Measurements from ENCODE around the gene GPRC5D. TPM values are rescaled to one million over a fixed set of nuclear protein-coding genes. Genes with fewer than 3 reads are reported as not detected.

The GPRC5D gene
- total RNA-seq, 1 experiment from 2014 or later: not detected

DNA sequence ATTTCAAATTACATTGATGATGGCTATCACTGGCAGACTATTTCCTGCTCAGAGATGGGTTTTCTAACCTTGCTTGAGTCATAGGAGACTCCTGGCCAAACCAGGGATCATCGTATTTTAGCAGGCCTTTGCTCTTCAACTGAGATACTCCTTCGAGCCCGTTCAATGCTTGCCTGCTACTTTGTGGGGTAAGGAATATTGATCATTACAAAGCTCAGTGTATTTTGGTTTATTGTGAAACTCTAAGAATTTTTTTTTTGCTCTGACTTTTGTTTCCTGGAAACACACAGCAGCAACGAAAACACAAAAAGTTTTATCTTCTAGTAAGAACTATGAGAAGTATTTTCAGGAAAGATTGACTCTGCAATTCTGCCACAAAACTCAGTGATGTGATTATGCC, 4.1 kb downstream of the GPRC5D start:
- in situ Hi-C loops (cut with HindIII; ENCODE audit: low pct_unique_long_range_greater_than_20kb, low sequenced_read_pairs): no loop called here
- no peak for DNase-seq (ENCODE audit: low read depth, low spot score)

DNA sequence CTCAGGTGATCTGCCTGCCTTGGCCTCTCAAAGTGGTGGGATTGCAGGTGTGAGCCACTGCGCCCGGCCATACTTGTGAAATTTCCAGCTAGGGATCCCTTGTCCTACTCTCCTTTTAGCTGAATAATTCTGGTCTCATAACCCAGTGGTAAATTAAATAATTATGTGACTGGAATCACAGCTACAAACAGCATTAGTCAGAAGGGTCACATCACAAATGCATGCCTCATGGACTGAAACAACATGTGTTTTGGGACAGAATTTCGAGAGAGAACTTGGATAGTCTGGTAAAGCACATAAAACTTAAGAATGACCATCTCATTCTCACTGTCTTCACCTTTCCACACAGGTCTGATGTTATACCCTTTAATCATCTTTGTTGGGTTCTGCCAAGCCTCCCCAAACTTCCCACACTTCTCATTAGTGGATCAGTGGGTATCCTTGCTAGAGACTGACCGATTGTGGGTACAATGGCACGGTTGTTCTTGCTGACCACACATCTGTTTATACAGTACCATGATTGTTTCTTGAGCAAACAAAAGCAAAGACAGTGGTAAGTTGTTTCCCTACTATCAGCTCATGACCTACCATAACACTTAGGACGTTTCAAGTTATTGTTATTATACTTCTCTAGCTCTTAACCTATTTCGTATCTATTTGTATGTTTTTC, 5.1 kb downstream of the GPRC5D start:
- in situ Hi-C loops (cut with HindIII; ENCODE audit: low pct_unique_long_range_greater_than_20kb, low sequenced_read_pairs): no loop called here
- peak; percentile 95 for DNase-seq (ENCODE audit: low read depth, low spot score)

- DNase-seq (ENCODE audit: low read depth, low spot score): no peak
- in situ Hi-C loops (cut with HindIII; ENCODE audit: low pct_unique_long_range_greater_than_20kb, low sequenced_read_pairs): no loop called here
Observed at GRCh38 chr12:12945591-12945990, 6.4 kb downstream of the GPRC5D start.

GRCh38 chr12:12943586-12944260, 8.2 kb downstream of the GPRC5D start:
- in situ Hi-C loops (cut with HindIII; ENCODE audit: low pct_unique_long_range_greater_than_20kb, low sequenced_read_pairs): no loop called here
- no peak for DNase-seq (ENCODE audit: low read depth, low spot score)

GRCh38 chr12:12941450-12942350, 10.3 kb downstream of the GPRC5D start:
- DNase-seq (ENCODE audit: low read depth, low spot score): no peak
- in situ Hi-C loops (cut with HindIII; ENCODE audit: low pct_unique_long_range_greater_than_20kb, low sequenced_read_pairs): no loop called here

DNA sequence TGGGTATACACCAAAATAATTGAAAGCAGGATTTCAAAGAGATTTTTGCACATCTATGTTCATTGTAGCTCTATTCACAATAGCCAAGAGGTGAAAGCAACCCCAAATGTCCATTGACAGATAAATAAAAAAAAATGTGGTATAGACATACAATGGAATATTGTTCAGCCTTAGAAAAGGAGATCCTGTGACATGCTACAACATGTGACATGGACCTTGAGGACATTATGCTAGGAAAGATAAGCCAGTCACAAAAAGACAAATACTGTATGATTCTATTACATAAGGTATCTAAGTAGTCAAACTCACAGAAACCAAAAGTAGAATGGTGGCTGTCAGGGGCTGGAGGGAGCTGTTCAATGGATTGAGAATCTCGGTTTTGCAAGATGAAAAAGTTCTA, 12.1 kb downstream of the GPRC5D start:
- peak; percentile 76 for DNase-seq (ENCODE audit: low read depth, low spot score)
- in situ Hi-C loops (cut with HindIII; ENCODE audit: low pct_unique_long_range_greater_than_20kb, low sequenced_read_pairs): no loop called here

- in situ Hi-C loops (cut with HindIII; ENCODE audit: low pct_unique_long_range_greater_than_20kb, low sequenced_read_pairs): no loop called here
Observed at GRCh38 chr12:12938541-12938940, 13.4 kb downstream of the GPRC5D start.

GRCh38 chr12:12936983-12937491, 14.9 kb downstream of the GPRC5D start:
- no peak for DNase-seq (ENCODE audit: low read depth, low spot score)
- in situ Hi-C loops (cut with HindIII; ENCODE audit: low pct_unique_long_range_greater_than_20kb, low sequenced_read_pairs): no loop called here

More at GRCh38 chr12:12938541-12938940, 13.4 kb downstream of the GPRC5D start:
- DNase-seq (ENCODE audit: low read depth, low spot score): no peak

GRCh38 chr12:12934556-12934955, 17.4 kb downstream of the GPRC5D start:
- no peak for DNase-seq (ENCODE audit: low read depth, low spot score)
- in situ Hi-C loops (cut with HindIII; ENCODE audit: low pct_unique_long_range_greater_than_20kb, low sequenced_read_pairs): no loop called here

DNA sequence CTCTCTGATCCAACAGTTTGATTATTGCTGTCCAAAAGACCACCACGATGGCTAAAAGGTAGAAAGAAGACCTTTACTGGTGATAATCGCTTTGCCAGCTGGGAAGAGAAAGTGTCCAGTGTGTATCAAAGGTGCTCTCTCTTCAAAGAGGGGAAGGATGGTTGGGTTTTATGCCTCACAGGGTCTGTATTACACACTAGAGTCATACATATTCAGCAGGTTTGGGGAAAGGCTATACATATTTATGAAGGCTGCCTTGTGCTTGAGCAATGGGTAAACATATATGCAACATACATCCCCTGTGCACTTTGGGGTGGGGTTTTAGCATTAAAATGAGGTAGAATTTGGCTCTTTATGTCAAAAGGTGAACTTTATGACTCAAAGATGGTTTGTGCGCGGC, 18.2 kb downstream of the GPRC5D start:
- in situ Hi-C loops (cut with HindIII; ENCODE audit: low pct_unique_long_range_greater_than_20kb, low sequenced_read_pairs): no loop called here
- no peak for DNase-seq (ENCODE audit: low read depth, low spot score)

GRCh38 chr12:12930633-12931219, 21.2 kb downstream of the GPRC5D start:
- in situ Hi-C loops (cut with HindIII; ENCODE audit: low pct_unique_long_range_greater_than_20kb, low sequenced_read_pairs): no loop called here
- no peak for DNase-seq (ENCODE audit: low read depth, low spot score)

- DNase-seq (ENCODE audit: low read depth, low spot score): no peak
- in situ Hi-C loops (cut with HindIII; ENCODE audit: low pct_unique_long_range_greater_than_20kb, low sequenced_read_pairs): no loop called here
Observed at GRCh38 chr12:12929696-12930095, 22.3 kb downstream of the GPRC5D start.

DNA sequence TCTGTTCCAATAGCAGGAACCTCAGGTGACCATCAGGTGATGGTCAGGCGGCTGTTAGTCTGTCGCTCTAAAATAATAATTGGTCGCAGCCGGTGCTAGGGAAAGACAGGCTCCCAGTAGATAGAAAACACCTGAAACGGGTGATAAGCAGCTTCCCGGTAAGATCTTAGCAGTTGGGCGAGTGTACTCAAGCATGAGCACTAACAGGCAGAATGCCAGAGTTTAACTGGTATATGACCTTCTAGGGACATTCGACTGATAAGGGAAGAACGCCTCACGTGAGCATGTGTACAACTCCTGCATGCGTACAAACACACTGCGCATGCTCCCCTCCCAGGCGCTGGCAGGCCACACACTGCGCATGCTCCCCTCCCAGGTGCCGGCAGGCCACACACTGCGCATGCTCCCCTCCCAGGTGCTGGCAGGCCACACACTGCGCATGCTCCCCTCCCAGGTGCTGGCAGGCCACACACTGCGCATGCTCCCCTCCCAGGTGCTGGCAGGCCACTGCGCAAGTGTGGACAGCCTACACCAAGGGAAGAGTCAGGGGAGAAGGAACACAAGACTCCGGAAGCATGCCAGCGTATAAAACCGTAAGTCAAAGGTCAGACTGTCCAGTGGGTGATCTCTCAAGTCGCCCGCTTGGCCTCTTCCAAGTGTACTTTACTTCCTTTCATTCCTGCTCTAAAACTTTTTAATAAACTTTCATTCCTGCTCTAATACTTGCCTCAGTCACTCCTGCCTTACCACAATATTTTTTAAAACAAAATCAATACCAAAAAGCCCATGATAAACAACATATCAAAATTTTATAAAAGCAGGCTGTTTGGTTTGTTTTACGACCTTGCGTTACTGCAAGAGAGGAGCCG, 24.5 kb downstream of the GPRC5D start:
- no peak for DNase-seq (ENCODE audit: low read depth, low spot score)
- in situ Hi-C loops (cut with HindIII; ENCODE audit: low pct_unique_long_range_greater_than_20kb, low sequenced_read_pairs): no loop called here

GRCh38 chr12:12926571-12927071, 25.3 kb downstream of the GPRC5D start:
- DNase-seq (ENCODE audit: low read depth, low spot score): no peak
- in situ Hi-C loops (cut with HindIII; ENCODE audit: low pct_unique_long_range_greater_than_20kb, low sequenced_read_pairs): no loop called here

GRCh38 chr12:12925388-12925787, 26.6 kb downstream of the GPRC5D start:
- peak; percentile 32 for DNase-seq (ENCODE audit: low read depth, low spot score)
- in situ Hi-C loops (cut with HindIII; ENCODE audit: low pct_unique_long_range_greater_than_20kb, low sequenced_read_pairs): no loop called here

DNA sequence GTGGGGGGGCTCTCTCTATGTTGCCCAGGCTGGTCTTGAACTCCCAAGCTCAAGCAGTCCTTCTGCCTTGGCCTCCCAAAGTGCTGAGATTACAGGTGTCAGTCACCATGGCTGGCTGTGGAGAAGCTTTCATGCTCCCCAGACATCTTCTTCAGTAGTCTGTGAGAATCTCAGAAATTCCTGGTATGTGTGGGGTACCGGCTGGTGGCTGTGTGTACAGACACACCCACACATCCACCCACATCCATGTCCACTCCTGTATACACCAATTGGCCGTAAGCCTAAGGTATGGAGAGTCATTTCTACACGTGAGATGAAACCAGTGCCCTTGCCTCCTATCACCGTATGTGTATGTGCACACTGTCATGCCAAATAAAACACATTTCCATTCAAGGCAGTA, 27.8 kb downstream of the GPRC5D start:
- in situ Hi-C loops (cut with HindIII; ENCODE audit: low pct_unique_long_range_greater_than_20kb, low sequenced_read_pairs): no loop called here
- DNase-seq (ENCODE audit: low read depth, low spot score): no peak

DNA sequence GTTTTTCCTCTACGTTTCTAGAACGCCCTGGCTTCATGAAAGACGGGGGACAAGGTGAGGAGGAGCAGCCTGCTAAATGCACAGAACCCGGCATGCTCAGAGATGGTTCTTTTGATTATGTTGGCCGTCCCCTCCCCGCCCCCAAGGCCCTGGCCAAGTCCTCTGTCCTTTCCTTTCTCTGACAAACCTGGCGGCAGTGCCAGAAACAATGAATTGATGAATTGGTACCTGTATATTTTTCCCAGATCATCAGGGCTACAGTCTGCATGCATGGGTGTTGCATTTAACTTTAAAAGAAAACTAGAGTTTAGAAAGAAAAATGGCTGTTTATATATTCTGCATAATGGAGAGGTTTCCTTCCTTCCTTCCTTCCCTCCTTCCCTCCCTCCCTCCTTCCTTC, 29.0 kb downstream of the GPRC5D start:
- in situ Hi-C loops (cut with HindIII; ENCODE audit: low pct_unique_long_range_greater_than_20kb, low sequenced_read_pairs): no loop called here
- DNase-seq (ENCODE audit: low read depth, low spot score): no peak
